ENCODE measurements around the gene KAT6B.

GRCh38 chr10:74854610-74855009, 28.2 kb downstream of the KAT6B start:
- TF ChIP-seq POLR2A (IDR thresholded peaks at IDR 0.05), result no peak
- TF ChIP-seq CTCF (IDR thresholded peaks at IDR 0.05), result no peak
